Measurements from ENCODE around the gene ARSA. TPM values are rescaled to one million over a fixed set of nuclear protein-coding genes. Genes with fewer than 3 reads are reported as not detected.

Gene ARSA
- total and polyA plus RNA-seq, 2 of the 13 experiments (the other 11 are each of a cell fraction or from before 2014, with no cell fraction given): 9.0 to 11.5 TPM

- TF ChIP-seq ATAD3A (CRISPR knock-in tag; IDR thresholded peaks at IDR 0.05): no peak
- no peak for TF ChIP-seq PHF8 (CRISPR knock-in tag; IDR thresholded peaks at IDR 0.05)
- TF ChIP-seq, protein P1, sequence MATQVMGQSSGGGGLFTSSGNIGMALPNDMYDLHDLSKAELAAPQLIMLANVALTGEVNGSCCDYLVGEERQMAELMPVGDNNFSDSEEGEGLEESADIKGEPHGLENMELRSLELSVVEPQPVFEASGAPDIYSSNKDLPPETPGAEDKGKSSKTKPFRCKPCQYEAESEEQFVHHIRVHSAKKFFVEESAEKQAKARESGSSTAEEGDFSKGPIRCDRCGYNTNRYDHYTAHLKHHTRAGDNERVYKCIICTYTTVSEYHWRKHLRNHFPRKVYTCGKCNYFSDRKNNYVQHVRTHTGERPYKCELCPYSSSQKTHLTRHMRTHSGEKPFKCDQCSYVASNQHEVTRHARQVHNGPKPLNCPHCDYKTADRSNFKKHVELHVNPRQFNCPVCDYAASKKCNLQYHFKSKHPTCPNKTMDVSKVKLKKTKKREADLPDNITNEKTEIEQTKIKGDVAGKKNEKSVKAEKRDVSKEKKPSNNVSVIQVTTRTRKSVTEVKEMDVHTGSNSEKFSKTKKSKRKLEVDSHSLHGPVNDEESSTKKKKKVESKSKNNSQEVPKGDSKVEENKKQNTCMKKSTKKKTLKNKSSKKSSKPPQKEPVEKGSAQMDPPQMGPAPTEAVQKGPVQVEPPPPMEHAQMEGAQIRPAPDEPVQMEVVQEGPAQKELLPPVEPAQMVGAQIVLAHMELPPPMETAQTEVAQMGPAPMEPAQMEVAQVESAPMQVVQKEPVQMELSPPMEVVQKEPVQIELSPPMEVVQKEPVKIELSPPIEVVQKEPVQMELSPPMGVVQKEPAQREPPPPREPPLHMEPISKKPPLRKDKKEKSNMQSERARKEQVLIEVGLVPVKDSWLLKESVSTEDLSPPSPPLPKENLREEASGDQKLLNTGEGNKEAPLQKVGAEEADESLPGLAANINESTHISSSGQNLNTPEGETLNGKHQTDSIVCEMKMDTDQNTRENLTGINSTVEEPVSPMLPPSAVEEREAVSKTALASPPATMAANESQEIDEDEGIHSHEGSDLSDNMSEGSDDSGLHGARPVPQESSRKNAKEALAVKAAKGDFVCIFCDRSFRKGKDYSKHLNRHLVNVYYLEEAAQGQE (IDR thresholded peaks at IDR 0.05; ENCODE audit: borderline replicate concordance in 1 of 2, low read depth in 1 of 2, low read length in 2 of 2): no peak
- TF ChIP-seq ZNF841 (CRISPR knock-in tag; IDR thresholded peaks at IDR 0.05; ENCODE audit: borderline replicate concordance): no peak
- TF ChIP-seq, protein P2, sequence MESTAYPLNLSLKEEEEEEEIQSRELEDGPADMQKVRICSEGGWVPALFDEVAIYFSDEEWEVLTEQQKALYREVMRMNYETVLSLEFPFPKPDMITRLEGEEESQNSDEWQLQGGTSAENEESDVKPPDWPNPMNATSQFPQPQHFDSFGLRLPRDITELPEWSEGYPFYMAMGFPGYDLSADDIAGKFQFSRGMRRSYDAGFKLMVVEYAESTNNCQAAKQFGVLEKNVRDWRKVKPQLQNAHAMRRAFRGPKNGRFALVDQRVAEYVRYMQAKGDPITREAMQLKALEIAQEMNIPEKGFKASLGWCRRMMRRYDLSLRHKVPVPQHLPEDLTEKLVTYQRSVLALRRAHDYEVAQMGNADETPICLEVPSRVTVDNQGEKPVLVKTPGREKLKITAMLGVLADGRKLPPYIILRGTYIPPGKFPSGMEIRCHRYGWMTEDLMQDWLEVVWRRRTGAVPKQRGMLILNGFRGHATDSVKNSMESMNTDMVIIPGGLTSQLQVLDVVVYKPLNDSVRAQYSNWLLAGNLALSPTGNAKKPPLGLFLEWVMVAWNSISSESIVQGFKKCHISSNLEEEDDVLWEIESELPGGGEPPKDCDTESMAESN (CRISPR knock-in tag; conservative IDR thresholded peaks at IDR 0.05): no peak
- TF ChIP-seq ZNF275 (CRISPR knock-in tag; IDR thresholded peaks at IDR 0.05; ENCODE audit: borderline replicate concordance): 0 out of 2 replicates have a peak, but pooled peaks have one; percentile 21
- no peak for TF ChIP-seq BHLHE40 (IDR thresholded peaks at IDR 0.05; ENCODE audit: low read length)
- no peak for TF ChIP-seq ZNF629 (CRISPR knock-in tag; conservative IDR thresholded peaks at IDR 0.05)
- TF ChIP-seq SP1 (IDR thresholded peaks at IDR 0.05): no peak
- TF ChIP-seq SP1 (CRISPR knock-in tag; IDR thresholded peaks at IDR 0.05): no peak
- TF ChIP-seq ZSCAN21 (CRISPR knock-in tag; IDR thresholded peaks at IDR 0.05; ENCODE audit: borderline replicate concordance): no peak; the same call in 1 of the 2 replicates
- no peak for TF ChIP-seq KMT2B (CRISPR knock-in tag; IDR thresholded peaks at IDR 0.05)
- TF ChIP-seq, protein P3, sequence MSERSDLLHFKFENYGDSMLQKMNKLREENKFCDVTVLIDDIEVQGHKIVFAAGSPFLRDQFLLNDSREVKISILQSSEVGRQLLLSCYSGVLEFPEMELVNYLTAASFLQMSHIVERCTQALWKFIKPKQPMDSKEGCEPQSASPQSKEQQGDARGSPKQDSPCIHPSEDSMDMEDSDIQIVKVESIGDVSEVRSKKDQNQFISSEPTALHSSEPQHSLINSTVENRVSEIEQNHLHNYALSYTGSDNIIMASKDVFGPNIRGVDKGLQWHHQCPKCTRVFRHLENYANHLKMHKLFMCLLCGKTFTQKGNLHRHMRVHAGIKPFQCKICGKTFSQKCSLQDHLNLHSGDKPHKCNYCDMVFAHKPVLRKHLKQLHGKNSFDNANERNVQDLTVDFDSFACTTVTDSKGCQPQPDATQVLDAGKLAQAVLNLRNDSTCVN (CRISPR knock-in tag; IDR thresholded peaks at IDR 0.05; ENCODE audit: borderline replicate concordance): no peak
- TF ChIP-seq GTF3A (CRISPR knock-in tag; conservative IDR thresholded peaks at IDR 0.05): 0 out of 2 replicates have a peak, but pooled peaks have one; percentile 64
- no peak for TF ChIP-seq ZSCAN20 (CRISPR knock-in tag; IDR thresholded peaks at IDR 0.05; ENCODE audit: borderline replicate concordance)
- TF ChIP-seq CBX1 (IDR thresholded peaks at IDR 0.05; ENCODE audit: low read depth): no peak
- TF ChIP-seq ZNF768 (CRISPR knock-in tag; IDR thresholded peaks at IDR 0.05): no peak
- no peak for TF ChIP-seq MYC (CRISPR knock-in tag; IDR thresholded peaks at IDR 0.05; ENCODE audit: borderline replicate concordance)
- TF ChIP-seq MED8 (CRISPR knock-in tag; IDR thresholded peaks at IDR 0.05; ENCODE audit: insufficient replicate concordance): no peak
- TF ChIP-seq, protein P4, sequence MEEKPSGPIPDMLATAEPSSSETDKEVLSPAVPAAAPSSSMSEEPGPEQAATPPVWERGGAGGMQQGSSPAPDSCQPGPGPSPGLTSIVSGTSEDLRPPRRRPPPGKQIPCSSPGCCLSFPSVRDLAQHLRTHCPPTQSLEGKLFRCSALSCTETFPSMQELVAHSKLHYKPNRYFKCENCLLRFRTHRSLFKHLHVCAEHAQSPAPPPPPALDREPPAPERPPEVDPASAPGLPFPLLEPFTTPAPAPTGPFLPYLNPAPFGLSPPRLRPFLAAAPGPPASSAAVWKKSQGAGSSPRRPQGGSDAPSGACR (CRISPR knock-in tag; IDR thresholded peaks at IDR 0.05): no peak
- TF ChIP-seq JUNB (CRISPR knock-in tag; IDR thresholded peaks at IDR 0.05; ENCODE audit: borderline replicate concordance): no peak
- TF ChIP-seq FOSL2 (CRISPR knock-in tag; IDR thresholded peaks at IDR 0.05): no peak
These were observed 5.8 kb downstream of the ARSA start (continued) for GRCh38 chr22:50621948-50622722.

Data from HepG2 (cell line).